Hepatocyte (in vitro differentiated cells): ENCODE results near the gene DLG2.

Experiments
- EZH2 ChIP-seq: fragments of 200-600 bp; sonication (generic); IDR thresholded peaks from 2 replicates; pipeline ENCODE4 v1.6.1; 2016; ENCODE audit warnings: antibody characterized with exemption, mild to moderate bottlenecking, borderline replicate concordance
- EZH2phosphoT487 ChIP-seq: fragments of 200-600 bp; sonication (generic); IDR thresholded peaks from one replicate; pipeline ENCODE4 v1.6.1; 2018; ENCODE audit warnings: antibody characterized with exemption, mild to moderate bottlenecking, low read depth, moderate library complexity; ENCODE audit not compliant: unreplicated experiment, severe bottlenecking
- TF ChIP-seq, protein P1 (sequence below): fragments of 200-600 bp; sonication (generic); IDR thresholded peaks from 2 replicates; pipeline ENCODE4 v1.5.1; 2016; ENCODE audit warnings: antibody characterized with exemption, mild to moderate bottlenecking; ENCODE audit not compliant: poor library complexity

GRCh38 chr11:84865257-84865656 is 761.9 kb downstream of the DLG2 start:
- no peak for TF ChIP-seq EZH2phosphoT487
- TF ChIP-seq, protein P1, sequence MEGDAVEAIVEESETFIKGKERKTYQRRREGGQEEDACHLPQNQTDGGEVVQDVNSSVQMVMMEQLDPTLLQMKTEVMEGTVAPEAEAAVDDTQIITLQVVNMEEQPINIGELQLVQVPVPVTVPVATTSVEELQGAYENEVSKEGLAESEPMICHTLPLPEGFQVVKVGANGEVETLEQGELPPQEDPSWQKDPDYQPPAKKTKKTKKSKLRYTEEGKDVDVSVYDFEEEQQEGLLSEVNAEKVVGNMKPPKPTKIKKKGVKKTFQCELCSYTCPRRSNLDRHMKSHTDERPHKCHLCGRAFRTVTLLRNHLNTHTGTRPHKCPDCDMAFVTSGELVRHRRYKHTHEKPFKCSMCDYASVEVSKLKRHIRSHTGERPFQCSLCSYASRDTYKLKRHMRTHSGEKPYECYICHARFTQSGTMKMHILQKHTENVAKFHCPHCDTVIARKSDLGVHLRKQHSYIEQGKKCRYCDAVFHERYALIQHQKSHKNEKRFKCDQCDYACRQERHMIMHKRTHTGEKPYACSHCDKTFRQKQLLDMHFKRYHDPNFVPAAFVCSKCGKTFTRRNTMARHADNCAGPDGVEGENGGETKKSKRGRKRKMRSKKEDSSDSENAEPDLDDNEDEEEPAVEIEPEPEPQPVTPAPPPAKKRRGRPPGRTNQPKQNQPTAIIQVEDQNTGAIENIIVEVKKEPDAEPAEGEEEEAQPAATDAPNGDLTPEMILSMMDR: no peak
- TF ChIP-seq EZH2: no peak
